ENCODE results near the gene AFAP1L1.
"Not testable (repeated sequence)": the region's sequence is repeated elsewhere in the genome, so short reads cannot be mapped to it uniquely, and the experiment has no call there.

AFAP1L1 gene

GRCh38 chr5:149262315-149262714 lies 9.3 kb upstream of the AFAP1L1 start:
- no peak for DNase-seq

DNA sequence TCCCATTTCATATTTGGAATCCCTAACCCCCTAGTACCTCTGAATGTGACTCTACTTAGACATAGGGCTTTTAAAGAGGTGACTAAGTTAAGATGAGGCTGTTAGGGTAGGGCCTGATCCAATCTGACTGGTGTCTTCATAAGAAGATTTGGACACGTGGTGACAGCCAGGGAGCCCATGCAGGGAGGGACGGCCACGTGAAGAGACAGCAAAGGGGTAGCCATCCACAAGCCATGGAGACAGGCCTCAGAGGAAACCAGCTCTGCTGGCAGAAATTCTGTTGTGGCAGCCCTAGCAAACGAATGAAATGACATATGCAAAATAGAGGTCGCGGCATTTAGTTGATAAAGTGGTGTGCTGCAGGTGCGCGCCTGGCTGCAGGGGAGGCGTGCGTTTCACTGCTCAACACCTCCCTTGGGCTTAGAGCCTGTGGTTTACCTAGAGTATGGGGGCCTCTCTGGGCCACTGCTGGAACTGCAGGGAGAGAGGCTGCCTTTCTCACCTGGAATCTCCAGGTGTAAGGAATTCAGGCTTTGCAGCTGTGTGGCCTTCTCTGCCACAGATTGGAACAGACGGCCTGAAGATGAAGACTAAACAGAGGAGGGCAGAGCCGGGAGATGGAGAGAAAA lies 7.1 kb upstream of the AFAP1L1 start:
- peak; percentile 55 for DNase-seq

GRCh38 chr5:149265068-149265465 lies 6.6 kb upstream of the AFAP1L1 start:
- no peak for DNase-seq

DNA sequence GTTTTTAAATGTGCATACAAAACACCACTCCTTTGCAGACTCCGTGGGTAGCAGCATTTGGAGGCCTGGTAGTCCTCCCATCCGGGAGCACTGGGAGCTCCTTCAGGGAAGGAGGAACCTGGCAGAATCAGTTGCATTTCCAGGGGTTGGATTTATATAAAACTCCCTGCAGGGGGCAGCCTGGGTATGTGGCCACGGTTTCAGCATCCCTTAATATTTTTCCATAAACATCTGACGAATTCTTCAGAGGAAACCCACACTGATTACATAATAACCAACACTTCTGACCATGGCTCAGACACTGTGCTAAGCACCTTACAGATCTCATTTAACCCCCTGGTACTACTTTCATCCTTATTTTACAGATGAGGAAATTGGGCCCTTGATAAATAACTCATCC lies 6.1 kb upstream of the AFAP1L1 start:
- no peak for DNase-seq

- no peak for DNase-seq
Measured at GRCh38 chr5:149267241-149267973, 4.3 kb upstream of the AFAP1L1 start.

DNA sequence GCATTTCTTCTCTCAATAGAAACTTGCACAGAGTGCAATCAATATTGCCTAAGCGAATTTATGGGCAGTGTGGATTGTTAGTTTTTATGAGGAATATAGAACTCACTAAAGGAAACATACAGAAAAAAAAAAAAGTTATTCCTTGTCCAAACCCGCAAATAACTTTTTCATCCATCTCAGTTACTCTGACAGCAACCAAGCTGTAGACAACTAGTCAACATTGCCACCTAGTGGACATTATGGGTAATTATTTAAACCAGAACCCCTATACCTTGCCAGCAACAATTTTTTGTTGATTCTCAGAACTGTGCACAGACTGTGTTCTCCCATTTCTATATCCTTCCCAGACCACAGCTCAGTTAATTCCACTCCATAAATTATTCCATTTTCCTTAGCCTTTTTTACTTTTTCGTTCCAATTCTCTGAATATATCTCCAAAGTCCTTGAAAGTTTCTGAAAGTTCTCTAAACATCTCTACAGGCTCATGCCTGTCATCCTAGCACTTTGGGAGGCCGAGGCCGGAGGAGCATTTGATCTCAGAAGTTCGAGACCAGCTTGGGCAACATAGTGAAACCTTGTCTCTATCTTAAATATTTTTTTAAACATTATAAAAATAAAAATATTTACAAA lies 2.6 kb upstream of the AFAP1L1 start:
- DNase-seq: no peak

DNA sequence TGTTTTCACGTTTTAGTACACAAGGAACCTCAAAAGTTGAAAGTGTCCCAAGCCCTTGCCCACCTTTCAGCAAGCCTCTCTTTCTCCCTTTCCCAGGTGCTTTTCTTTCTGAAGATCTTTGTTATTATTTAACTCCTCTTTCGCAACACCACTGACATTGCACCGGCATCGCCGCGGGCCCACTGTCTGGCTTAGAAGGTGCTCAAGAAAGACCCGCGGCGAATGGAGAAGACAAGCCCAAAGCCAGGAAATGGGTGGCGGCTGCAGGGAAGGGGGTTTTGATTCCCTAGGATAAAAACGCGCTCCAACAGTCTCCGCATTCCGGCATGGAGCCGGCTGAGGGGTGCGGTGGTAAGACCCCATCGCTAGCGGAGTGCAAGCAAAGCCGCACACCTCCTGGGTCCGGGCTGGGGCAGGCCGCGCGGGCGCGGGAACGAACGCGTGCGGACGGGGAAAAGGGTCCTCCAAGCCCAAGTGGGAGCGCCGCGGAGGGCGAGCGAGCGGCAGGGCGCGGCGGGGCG lies 404 bp upstream of the AFAP1L1 start:
- DNase-seq: no peak

- DNase-seq: not testable (repeated sequence)
Measured at GRCh38 chr5:149272781-149273180, 1.1 kb downstream of the AFAP1L1 start.

- DNase-seq: no peak
Measured at GRCh38 chr5:149273237-149273636, 1.6 kb downstream of the AFAP1L1 start.

DNA sequence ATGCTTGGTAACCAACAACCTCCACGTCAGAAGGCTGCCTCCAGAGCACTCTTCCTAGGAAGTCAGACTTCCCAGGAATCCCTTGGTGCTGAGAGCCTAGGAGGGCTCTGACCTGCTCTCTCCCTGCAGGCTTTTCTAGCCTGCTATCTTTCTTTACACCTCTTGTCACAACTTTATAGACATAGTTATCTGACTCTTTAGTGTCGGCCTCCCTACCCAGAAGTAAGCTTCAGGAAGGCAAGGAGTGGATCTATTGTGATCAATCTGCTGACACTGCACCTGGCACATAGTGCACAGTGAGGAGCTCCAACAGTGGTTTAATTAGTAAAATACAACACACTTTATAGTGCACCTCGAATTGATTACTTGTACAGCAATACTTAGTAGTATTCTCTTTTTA lies 2.3 kb downstream of the AFAP1L1 start:
- no peak for DNase-seq

DNA sequence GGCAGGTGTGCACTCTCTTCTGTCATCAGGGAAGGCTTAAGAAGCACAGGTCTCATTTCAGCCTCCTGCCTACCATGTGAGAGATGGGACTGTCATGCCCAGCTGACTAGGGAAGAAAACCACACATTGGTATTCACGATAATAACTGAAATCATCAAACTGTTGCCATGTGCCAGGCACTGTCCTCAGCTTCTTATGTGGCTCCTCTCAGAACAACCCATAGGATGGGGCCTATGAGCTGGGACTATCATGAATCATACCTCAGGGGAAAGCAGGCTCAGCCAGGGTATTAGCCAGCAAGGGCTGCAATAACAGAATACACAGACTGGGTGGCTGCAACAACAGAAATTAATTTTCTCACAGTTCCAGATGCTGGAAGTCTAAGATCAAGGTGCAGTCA lies 3.3 kb downstream of the AFAP1L1 start:
- DNase-seq: no peak

- DNase-seq: no peak
Measured at GRCh38 chr5:149277801-149278200, 6.1 kb downstream of the AFAP1L1 start.

DNA sequence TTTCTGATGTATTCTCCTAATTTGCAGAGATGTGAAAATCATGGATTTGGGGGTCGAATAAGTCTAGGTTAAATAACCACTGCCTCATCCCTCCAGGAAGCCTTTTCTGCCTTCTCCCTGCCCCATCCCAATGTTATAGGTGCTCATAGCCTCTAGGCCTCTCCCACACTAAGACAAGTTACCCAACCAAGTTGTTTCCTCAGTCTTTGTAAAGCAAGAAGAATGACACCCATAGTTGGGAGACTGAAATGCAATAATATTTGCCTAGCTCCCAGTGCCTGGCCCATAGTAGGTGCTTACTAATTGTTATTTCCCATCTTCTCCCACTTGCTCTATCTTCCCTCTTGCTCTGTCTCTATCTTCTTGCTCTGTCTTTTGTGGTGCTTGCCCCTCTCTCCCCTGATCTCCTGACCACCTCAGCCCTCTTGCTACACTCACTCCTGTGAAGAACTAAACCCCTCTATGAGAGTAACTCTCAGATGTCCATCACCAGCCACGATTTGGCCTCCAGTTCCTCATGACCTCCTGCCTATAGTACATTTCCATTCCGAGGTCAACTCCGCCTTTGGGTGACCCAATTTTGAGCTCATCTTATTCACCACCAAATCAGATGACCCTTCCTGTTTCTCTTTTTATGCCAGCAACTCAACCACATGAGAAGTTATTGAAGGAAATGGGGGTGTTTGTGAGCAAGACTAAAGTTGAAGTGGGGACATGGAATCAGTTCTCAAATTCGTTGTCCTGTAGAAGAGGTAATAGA lies 7.0 kb downstream of the AFAP1L1 start:
- no peak for DNase-seq

DNA sequence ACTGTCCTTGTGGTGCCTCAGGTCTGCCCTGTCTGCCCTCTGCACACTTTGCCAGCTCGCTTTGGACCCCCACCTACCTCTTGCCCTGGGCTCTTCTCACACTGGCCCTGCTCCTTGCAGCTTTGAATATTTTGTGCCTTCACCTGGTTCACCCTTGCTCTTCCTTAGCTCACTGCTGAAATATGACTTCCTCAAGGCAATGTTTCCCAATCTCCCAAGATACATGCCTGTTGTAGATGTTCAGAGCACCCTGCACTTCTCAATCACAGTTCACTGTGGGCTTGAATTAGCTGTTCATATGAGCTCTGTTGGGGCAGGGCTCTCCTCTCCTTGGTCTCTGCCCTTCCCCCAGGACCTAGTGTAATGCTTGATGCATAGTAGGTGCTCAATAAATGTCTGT lies 8.0 kb downstream of the AFAP1L1 start:
- DNase-seq: no peak

GRCh38 chr5:149280124-149280523 lies 8.5 kb downstream of the AFAP1L1 start:
- DNase-seq: no peak

GRCh38 chr5:149280802-149281201 lies 9.1 kb downstream of the AFAP1L1 start:
- DNase-seq: no peak

GRCh38 chr5:149282027-149282965 lies 10.6 kb downstream of the AFAP1L1 start:
- DNase-seq: no peak

GRCh38 chr5:149282966-149283332 lies 11.3 kb downstream of the AFAP1L1 start:
- no peak for DNase-seq

GRCh38 chr5:149283626-149284480 lies 12.2 kb downstream of the AFAP1L1 start:
- DNase-seq: no peak

- no peak for DNase-seq
Measured at GRCh38 chr5:149284501-149284900, 12.8 kb downstream of the AFAP1L1 start.

DNA sequence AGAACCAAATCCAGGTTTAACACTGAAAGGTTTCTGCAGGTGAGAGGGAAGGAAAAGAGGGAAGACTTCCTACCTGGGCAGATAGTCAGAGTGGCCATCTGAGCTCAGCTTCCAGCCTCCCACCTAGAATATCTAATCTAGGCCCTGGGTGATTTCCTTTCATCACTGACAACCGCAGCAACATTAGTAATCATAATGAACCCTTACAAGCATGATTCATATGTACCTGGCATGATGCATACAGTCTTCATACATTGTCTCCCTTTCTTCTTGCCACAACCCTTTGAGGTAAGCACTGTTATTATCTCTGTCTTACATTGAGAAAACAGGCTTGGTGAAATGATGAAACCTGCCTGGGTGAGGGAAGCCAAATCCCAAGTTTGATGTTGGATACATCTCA lies 13.5 kb downstream of the AFAP1L1 start:
- no peak for DNase-seq

All from activated CD4-positive, alpha-beta T cell treated with anti-CD3 and anti-CD28 coated beads for 48 hours (primary cell).